Measurements from ENCODE around the gene BOD1L1.

DNA sequence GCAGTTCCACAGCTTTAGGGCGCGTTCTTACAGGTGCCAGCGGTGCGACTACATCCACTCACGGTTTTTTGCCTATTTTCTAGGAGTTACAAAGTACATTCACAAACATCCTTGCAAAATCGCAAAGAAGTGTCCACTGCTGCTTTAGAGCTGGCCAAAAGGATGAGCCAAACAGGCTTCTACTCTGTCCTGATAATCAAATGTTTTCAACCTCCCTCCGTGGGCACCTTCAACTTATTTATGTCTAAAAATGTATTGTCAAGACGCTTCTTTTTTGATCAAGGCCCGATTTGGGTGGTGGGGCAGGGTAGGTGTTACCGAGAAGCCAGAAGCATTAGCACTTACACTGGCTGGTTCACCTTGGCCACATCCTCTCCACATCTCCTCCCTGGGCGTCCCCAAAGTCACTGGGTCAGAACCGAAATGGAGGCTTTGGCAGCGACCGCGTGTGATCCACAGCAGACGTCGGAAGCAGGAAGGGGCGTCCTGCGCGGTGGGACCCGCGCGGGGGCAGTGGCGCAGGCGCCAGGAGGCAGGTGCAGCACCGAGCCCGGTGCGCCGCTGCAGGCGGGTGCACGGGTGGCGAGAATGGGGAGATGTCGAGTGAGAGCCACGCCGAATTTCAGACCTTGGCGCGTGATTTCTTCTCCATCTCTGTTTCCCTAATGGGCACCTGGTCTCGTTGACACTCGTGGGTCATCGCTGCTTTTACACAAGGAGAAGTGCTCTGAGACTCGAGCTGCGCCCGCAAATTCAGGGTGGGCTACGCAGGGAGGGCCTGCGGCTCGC is 100.1 kb downstream of the BOD1L1 start:
- TF ChIP-seq, protein P1, sequence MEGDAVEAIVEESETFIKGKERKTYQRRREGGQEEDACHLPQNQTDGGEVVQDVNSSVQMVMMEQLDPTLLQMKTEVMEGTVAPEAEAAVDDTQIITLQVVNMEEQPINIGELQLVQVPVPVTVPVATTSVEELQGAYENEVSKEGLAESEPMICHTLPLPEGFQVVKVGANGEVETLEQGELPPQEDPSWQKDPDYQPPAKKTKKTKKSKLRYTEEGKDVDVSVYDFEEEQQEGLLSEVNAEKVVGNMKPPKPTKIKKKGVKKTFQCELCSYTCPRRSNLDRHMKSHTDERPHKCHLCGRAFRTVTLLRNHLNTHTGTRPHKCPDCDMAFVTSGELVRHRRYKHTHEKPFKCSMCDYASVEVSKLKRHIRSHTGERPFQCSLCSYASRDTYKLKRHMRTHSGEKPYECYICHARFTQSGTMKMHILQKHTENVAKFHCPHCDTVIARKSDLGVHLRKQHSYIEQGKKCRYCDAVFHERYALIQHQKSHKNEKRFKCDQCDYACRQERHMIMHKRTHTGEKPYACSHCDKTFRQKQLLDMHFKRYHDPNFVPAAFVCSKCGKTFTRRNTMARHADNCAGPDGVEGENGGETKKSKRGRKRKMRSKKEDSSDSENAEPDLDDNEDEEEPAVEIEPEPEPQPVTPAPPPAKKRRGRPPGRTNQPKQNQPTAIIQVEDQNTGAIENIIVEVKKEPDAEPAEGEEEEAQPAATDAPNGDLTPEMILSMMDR (IDR thresholded peaks at IDR 0.05; ENCODE audit: low read length) = no peak
- no peak for TF ChIP-seq EZH2 (IDR thresholded peaks at IDR 0.05; ENCODE audit: borderline replicate concordance, low read length)
